ENCODE data around the gene ASB2. TPM values are rescaled to one million over a fixed set of nuclear protein-coding genes. Genes with fewer than 3 reads are reported as not detected.

The ASB2 gene
- total RNA-seq, 2 donors from 2014 or later: 10.3 to 17.4 TPM

DNA sequence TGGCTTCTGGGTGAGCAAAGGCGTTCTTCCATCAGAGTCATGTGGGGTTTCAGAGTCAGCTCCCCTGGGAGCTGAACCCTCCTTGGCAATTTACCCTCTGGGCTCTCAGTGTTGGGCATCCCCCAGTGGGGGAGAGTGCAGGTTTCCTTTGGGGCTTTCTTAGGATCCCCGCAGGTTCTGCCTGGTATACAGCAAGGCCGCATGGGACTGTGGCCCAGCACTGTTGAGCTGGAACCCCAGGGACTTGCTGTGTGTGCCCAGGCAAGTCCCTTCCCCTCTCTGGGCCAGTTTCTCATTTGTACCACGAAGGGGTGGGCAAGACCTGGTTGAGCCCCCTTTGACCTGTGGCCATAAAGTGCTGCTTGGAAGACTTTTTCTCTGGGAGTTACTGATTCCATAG lies 43.7 kb downstream of the ASB2 start:
- no peaks in the 10 kb centered on the region for H3K27me3 ChIP-seq (replicated peaks; ENCODE audit: insufficient read depth)
- TF ChIP-seq, protein P1, sequence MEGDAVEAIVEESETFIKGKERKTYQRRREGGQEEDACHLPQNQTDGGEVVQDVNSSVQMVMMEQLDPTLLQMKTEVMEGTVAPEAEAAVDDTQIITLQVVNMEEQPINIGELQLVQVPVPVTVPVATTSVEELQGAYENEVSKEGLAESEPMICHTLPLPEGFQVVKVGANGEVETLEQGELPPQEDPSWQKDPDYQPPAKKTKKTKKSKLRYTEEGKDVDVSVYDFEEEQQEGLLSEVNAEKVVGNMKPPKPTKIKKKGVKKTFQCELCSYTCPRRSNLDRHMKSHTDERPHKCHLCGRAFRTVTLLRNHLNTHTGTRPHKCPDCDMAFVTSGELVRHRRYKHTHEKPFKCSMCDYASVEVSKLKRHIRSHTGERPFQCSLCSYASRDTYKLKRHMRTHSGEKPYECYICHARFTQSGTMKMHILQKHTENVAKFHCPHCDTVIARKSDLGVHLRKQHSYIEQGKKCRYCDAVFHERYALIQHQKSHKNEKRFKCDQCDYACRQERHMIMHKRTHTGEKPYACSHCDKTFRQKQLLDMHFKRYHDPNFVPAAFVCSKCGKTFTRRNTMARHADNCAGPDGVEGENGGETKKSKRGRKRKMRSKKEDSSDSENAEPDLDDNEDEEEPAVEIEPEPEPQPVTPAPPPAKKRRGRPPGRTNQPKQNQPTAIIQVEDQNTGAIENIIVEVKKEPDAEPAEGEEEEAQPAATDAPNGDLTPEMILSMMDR (IDR thresholded peaks at IDR 0.05): no peak
- TF ChIP-seq POLR2AphosphoS5 (IDR thresholded peaks at IDR 0.05) (no peak), POLR2A (IDR thresholded peaks at IDR 0.05) (no peak)
- no peak for DNase-seq (ENCODE audit: low spot score)
- H3K4me1 ChIP-seq (replicated peaks): no peaks in the 10 kb centered on the region
- intact Hi-C loops (cut with DNase I): loop anchor here (10.0 kb wide), 1 partner anchor 202 kb away; no protein-coding TSS in a partner anchor
- no peaks in the 10 kb centered on the region for H3K36me3 ChIP-seq
- no peaks in the 10 kb centered on the region for H3K9me3 ChIP-seq
- no peak overlapping the region for H3K4me3 ChIP-seq
- 91% methylated on average over 4 of the region's 4 CpGs for WGBS
- no peak overlapping the region for H3K27ac ChIP-seq

DNA sequence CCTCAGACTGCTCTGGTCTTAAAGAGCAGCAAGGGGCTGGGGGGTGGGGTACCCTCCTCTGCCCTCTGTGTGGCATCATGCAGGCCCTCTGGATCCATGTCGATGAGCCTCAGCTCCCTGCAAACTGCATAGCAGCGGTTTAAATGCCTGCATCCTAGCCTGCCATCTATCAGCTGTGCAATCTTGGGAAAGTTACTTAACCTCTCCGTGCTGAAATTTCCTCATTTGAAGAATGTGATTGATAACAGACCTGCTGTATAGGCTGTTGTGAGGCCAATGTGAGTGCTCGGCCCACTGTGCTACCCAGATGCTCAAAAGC lies 45.4 kb downstream of the ASB2 start:
- WGBS: 88% methylated on average over 4 of the region's 4 CpGs
- TF ChIP-seq, protein P1 (IDR thresholded peaks at IDR 0.05): no peak
- TF ChIP-seq POLR2AphosphoS5 (IDR thresholded peaks at IDR 0.05): no peak
- no peak for TF ChIP-seq POLR2A (IDR thresholded peaks at IDR 0.05)
- Histone ChIP-seq H3K9me3 (no peaks in the 10 kb centered on the region), H3K27me3 (replicated peaks; ENCODE audit: insufficient read depth) (no peaks in the 10 kb centered on the region), H3K4me3 (no peak overlapping the region), H3K36me3 (no peaks in the 10 kb centered on the region), H3K4me1 (replicated peaks) (no peaks in the 10 kb centered on the region), H3K27ac (no peak overlapping the region)
- DNase-seq (ENCODE audit: low spot score): no peak
- intact Hi-C loops (cut with DNase I): loop anchor here (10.0 kb wide), 1 partner anchor 204 kb away; no protein-coding TSS in a partner anchor

DNA sequence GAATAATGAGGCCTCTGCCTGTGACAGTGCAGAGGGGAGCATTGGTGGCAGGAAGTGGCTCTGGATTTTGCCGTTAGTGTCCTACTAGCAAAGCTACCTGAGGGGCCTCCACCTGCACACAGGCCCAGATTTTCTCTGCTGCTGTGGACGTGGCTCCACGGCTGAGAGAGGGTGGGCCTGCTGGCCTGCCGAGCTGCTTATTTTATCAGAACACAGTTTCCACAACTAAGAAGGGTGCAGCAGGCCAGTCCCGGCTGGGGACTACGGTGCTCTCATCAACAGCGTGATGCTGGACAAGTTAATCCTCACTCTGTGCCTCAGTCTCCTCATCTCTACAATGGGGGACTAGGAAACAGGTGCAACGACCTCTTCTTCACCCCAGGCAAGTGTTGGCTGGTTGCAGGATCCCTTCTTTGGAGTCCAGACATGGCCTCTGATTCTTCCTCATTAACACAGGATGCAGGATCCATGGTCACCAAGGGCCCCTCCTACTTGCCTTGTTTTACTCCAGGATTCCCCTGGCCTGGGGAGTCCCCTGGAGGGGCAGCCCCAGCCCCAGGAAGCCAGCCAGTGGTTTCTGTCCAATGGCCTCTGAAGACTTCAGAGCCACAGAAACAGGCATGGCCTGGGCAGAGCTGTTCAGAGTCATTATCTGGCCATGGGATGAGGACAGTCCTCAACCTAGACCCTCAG lies 45.9 kb downstream of the ASB2 start:
- TF ChIP-seq POLR2AphosphoS5 (IDR thresholded peaks at IDR 0.05) (no peak), POLR2A (IDR thresholded peaks at IDR 0.05) (no peak)
- TF ChIP-seq, protein P1 (IDR thresholded peaks at IDR 0.05): no peak
- H3K4me3 ChIP-seq: no peak overlapping the region
- H3K36me3 ChIP-seq: no peaks in the 10 kb centered on the region
- WGBS: 93% methylated on average over 8 of the region's 8 CpGs
- no peaks in the 10 kb centered on the region for H3K4me1 ChIP-seq (replicated peaks)
- no peaks in the 10 kb centered on the region for H3K9me3 ChIP-seq
- no peak overlapping the region for H3K27ac ChIP-seq
- no peak for DNase-seq (ENCODE audit: low spot score)
- H3K27me3 ChIP-seq (replicated peaks; ENCODE audit: insufficient read depth): no peaks in the 10 kb centered on the region
- intact Hi-C loops (cut with DNase I): loop anchor here (10.0 kb wide), 1 partner anchor 204 kb away; no protein-coding TSS in a partner anchor

DNA sequence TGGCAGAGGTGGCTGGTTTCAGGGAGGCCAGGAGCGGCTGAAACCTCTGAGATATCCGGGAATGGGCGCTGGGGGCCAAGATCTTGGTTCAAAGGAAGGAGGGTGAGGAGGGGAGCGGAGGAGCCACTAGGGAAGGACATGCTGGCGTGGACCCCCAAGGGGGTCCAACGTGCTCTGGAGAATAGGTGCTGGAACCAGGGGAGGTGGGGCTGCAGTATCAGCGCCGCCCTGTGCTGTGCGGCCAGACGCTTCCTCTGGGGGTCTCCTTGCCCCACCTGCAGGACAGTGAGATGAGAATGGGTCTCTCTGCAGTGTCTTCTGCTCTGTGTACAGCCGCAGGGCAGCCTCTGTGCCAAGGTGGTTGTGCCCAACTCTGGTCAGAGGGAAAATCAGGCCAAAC lies 46.7 kb downstream of the ASB2 start:
- Histone ChIP-seq H3K27me3 (replicated peaks; ENCODE audit: insufficient read depth) (no peaks in the 10 kb centered on the region), H3K27ac (no peak overlapping the region), H3K9me3 (no peaks in the 10 kb centered on the region), H3K4me1 (replicated peaks) (no peaks in the 10 kb centered on the region), H3K4me3 (no peak overlapping the region), H3K36me3 (no peaks in the 10 kb centered on the region)
- TF ChIP-seq, protein P1 (IDR thresholded peaks at IDR 0.05): no peak
- no peak for TF ChIP-seq POLR2A (IDR thresholded peaks at IDR 0.05)
- no peak for TF ChIP-seq POLR2AphosphoS5 (IDR thresholded peaks at IDR 0.05)
- 81% methylated on average over 11 of the region's 11 CpGs for WGBS
- DNase-seq (ENCODE audit: low spot score): no peak
- intact Hi-C loops (cut with DNase I): loop anchor here (10.0 kb wide), 1 partner anchor 205 kb away; no protein-coding TSS in a partner anchor

DNA sequence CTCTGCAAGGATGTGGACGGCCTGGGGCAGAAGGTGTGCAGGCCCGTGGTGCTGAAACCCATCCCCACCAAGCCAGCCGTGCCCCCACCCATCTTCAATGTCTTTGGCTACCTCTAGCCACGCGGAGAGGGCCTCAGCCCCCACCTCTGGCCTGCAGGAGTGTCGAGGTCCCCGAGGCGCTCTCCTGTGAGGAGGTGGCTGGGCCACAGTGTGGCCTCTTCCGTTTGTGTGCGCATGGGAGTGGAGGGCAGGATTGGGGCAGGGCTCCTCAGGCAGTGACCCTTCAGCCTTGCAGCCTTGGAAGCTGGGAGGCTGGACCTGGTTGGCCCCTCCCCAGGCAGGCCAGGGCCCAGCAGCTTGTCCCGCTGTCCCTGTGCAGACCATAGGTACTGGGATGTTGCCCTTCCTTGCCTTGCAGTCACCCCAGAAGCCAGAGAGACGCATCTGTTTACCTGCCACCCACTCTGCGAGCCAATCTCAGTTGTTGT lies 47.3 kb downstream of the ASB2 start:
- Histone ChIP-seq H3K36me3 (no peaks in the 10 kb centered on the region), H3K4me1 (replicated peaks) (no peaks in the 10 kb centered on the region), H3K27me3 (replicated peaks; ENCODE audit: insufficient read depth) (no peaks in the 10 kb centered on the region), H3K9me3 (no peaks in the 10 kb centered on the region), H3K27ac (no peak overlapping the region), H3K4me3 (no peak overlapping the region)
- no peak for DNase-seq (ENCODE audit: low spot score)
- 75% methylated on average over 12 of the region's 13 CpGs for WGBS
- TF ChIP-seq, protein P1 (IDR thresholded peaks at IDR 0.05): no peak
- no peak for TF ChIP-seq POLR2AphosphoS5 (IDR thresholded peaks at IDR 0.05)
- TF ChIP-seq POLR2A (IDR thresholded peaks at IDR 0.05): no peak
- intact Hi-C loops (cut with DNase I): no loop called here

Measured in prostate gland (tissue), 2 donors.